Neural progenitor cell (in vitro differentiated cells): ENCODE data around the gene CENPM. TPM values are rescaled to one million over a fixed set of nuclear protein-coding genes. Genes with fewer than 3 reads are reported as not detected.

Experiments used
- DNase-seq: peaks from one replicate; pipeline ENCODE4 v3.0.0-alpha.2; 2016; ENCODE audit warnings: low spot score
- H2AFZ ChIP-seq: fragments of 200-600 bp; sonication (generic); replicated peaks from 2 replicates; pipeline ENCODE4 v1.6.1; 2016; ENCODE audit warnings: antibody characterized with exemption
- H3F3A ChIP-seq: fragments of 200-600 bp; sonication (generic); 2 replicates; pipeline ENCODE4 v1.6.1; 2016; ENCODE audit warnings: antibody characterized with exemption, low read depth
- H3K27ac ChIP-seq: fragments of 200-600 bp; sonication (generic); 2 replicates; pipeline ENCODE4 v1.5.1; 2016; ENCODE audit warnings: mild to moderate bottlenecking
- H3K27me3 ChIP-seq: fragments of 200-600 bp; sonication (generic); 2 replicates; pipeline ENCODE4 v1.6.1; 2016; ENCODE audit warnings: mild to moderate bottlenecking, moderate library complexity
- H3K36me3 ChIP-seq: fragments of 200-600 bp; sonication (generic); 2 replicates; pipeline ENCODE4 v1.5.1; 2016
- H3K4me1 ChIP-seq: fragments of 200-600 bp; sonication (generic); 2 replicates; pipeline ENCODE4 v1.6.1; 2016; ENCODE audit warnings: mixed run types
- H3K4me2 ChIP-seq: fragments of 200-600 bp; sonication (generic); 2 replicates; pipeline ENCODE4 v1.6.1; 2016
- H3K4me3 ChIP-seq: fragments of 200-600 bp; sonication (generic); 2 replicates; pipeline ENCODE4 v1.5.1; 2016
- H3K79me2 ChIP-seq: fragments of 200-600 bp; sonication (generic); 2 replicates; pipeline ENCODE4 v1.6.1; 2016; ENCODE audit warnings: low read depth
- H3K9ac ChIP-seq: fragments of 200-600 bp; sonication (generic); 2 replicates; pipeline ENCODE4 v1.6.1; 2016
- H3K9me3 ChIP-seq: fragments of 200-600 bp; sonication (generic); 2 replicates; pipeline ENCODE4 v1.5.1; 2016; ENCODE audit warnings: low read depth
- H4K20me1 ChIP-seq: fragments of 200-600 bp; sonication (generic); 2 replicates; pipeline ENCODE4 v1.6.1; 2016; ENCODE audit warnings: low read depth
- H3K27ac Mint-ChIP-seq: 3 replicates; pipeline ENCODE4 v1.8.0; 2021; ENCODE audit warnings: mixed read lengths
- H3K27me3 Mint-ChIP-seq: 2 replicates; pipeline ENCODE4 v1.8.0; 2022; ENCODE audit warnings: low read depth, mild to moderate bottlenecking, inconsistent platforms, moderate library complexity, mixed read lengths; ENCODE audit not compliant: insufficient read depth
- H3K36me3 Mint-ChIP-seq: 3 replicates; pipeline ENCODE4 v1.8.0; 2021; ENCODE audit warnings: mixed read lengths
- H3K4me1 Mint-ChIP-seq: 3 replicates; pipeline ENCODE4 v1.8.0; 2021; ENCODE audit warnings: mixed read lengths
- H3K4me3 Mint-ChIP-seq: 3 replicates; pipeline ENCODE4 v1.8.0; 2021; ENCODE audit warnings: mild to moderate bottlenecking, moderate library complexity, mixed read lengths
- H3K9me3 Mint-ChIP-seq: 3 replicates; pipeline ENCODE4 v1.8.0; 2020; ENCODE audit warnings: mixed read lengths
- EZH2 ChIP-seq: fragments of 200-600 bp; sonication (generic); IDR thresholded peaks from 2 replicates; pipeline ENCODE4 v1.6.1; 2017; ENCODE audit warnings: antibody characterized with exemption, mild to moderate bottlenecking, moderate library complexity
- EZH2phosphoT487 ChIP-seq: fragments of 200-600 bp; sonication (generic); IDR thresholded peaks from 2 replicates; pipeline ENCODE4 v1.6.1; 2017; ENCODE audit warnings: antibody characterized with exemption
- total RNA-seq: library from RNA; depleted of rRNA; stranded (reverse); fragments of >200 nt; gene quantifications from 2 replicates; pipeline ENCODE4 v1.2.3, GENCODE V29; 2015; ENCODE audit warnings: low replicate concordance
- TF ChIP-seq, protein P1 (sequence below): fragments of 200-600 bp; sonication (generic); IDR thresholded peaks from 2 replicates; pipeline ENCODE4 v1.5.1; 2017; ENCODE audit warnings: antibody characterized with exemption, mild to moderate bottlenecking

CENPM gene
- total RNA-seq, 1 donor from 2014 or later, result 20.2 TPM

DNA sequence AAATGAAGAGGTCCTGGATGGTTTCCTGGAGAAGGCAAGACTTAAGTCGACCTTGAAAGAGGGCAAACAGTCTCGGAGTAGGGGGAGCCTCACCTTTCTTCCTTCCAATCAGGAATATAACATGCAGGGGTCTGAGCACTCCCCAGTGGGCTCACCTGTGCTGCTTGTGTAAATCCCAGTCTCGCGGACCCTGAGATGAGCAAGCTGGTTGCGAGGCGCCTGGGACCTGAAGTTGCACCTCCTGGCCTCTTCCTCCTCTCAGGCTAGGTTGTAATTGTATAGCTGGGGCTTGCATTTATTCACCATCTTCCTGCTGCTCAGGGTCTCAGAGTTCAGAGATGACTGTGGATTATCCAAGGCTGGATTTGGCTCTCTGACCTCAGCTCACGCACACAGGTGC is 44.2 kb upstream of the CENPM start:
- Histone ChIP-seq H3F3A (no peaks in the 10 kb centered on the region), H3K36me3 (no peaks in the 10 kb centered on the region), H3K79me2 (no peaks in the 10 kb centered on the region), H4K20me1 (no peaks in the 10 kb centered on the region), H3K27me3 (no peaks in the 10 kb centered on the region), H3K27ac (no peak overlapping the region), H2AFZ (no peak overlapping the region), H3K4me3 (no peak overlapping the region), H3K9me3 (no peaks in the 10 kb centered on the region), H3K4me2 (no peak overlapping the region), H3K9ac (no peak overlapping the region), H3K4me1 (no peaks in the 10 kb centered on the region)
- TF ChIP-seq, protein P1, sequence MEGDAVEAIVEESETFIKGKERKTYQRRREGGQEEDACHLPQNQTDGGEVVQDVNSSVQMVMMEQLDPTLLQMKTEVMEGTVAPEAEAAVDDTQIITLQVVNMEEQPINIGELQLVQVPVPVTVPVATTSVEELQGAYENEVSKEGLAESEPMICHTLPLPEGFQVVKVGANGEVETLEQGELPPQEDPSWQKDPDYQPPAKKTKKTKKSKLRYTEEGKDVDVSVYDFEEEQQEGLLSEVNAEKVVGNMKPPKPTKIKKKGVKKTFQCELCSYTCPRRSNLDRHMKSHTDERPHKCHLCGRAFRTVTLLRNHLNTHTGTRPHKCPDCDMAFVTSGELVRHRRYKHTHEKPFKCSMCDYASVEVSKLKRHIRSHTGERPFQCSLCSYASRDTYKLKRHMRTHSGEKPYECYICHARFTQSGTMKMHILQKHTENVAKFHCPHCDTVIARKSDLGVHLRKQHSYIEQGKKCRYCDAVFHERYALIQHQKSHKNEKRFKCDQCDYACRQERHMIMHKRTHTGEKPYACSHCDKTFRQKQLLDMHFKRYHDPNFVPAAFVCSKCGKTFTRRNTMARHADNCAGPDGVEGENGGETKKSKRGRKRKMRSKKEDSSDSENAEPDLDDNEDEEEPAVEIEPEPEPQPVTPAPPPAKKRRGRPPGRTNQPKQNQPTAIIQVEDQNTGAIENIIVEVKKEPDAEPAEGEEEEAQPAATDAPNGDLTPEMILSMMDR, result no peak
- TF ChIP-seq EZH2 (no peak), EZH2phosphoT487 (no peak)
- H3K36me3 Mint-ChIP-seq, result peaks cover 39% of the 10 kb centered on the region
- no peak overlapping the region for H3K27ac Mint-ChIP-seq
- DNase-seq, result no peak
- H3K27me3 Mint-ChIP-seq, result peaks cover 4% of the 10 kb centered on the region
- peaks cover 4% of the 10 kb centered on the region for H3K4me1 Mint-ChIP-seq
- H3K9me3 Mint-ChIP-seq, result no peaks in the 10 kb centered on the region
- H3K4me3 Mint-ChIP-seq, result no peak overlapping the region

DNA sequence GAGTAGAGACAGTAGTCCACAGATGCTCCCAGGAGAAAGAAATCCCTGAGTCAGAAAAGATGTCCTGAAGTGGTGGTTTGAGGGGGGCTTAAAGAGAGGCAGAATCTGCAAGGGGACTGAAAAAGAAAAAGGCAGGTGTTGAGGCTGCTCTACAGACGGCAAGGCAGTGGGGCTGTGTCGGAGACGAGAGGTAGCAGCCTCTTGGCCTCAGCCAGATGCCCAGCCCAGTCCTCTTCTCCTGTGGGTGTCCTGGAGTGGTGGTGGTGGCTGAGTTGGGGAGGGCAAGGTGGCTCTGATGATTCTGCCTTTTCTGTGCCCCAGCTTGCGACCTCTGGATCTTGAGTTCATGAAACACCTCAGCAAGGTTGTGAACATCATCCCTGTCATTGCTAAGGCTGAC is 42.3 kb upstream of the CENPM start:
- Mint-ChIP-seq H3K9me3 (no peaks in the 10 kb centered on the region), H3K27me3 (peaks cover 4% of the 10 kb centered on the region), H3K4me3 (no peak overlapping the region), H3K36me3 (peaks cover 38% of the 10 kb centered on the region), H3K4me1 (no peaks in the 10 kb centered on the region), H3K27ac (no peak overlapping the region)
- H3K79me2 ChIP-seq, result no peaks in the 10 kb centered on the region
- no peaks in the 10 kb centered on the region for H3K27me3 ChIP-seq
- no peak for TF ChIP-seq EZH2
- TF ChIP-seq, protein P1, result no peak
- no peak for TF ChIP-seq EZH2phosphoT487
- no peaks in the 10 kb centered on the region for H4K20me1 ChIP-seq
- H3K9ac ChIP-seq, result no peak overlapping the region
- H3K27ac ChIP-seq, result no peak overlapping the region
- H2AFZ ChIP-seq, result no peak overlapping the region
- DNase-seq, result no peak
- no peaks in the 10 kb centered on the region for H3K36me3 ChIP-seq
- no peaks in the 10 kb centered on the region for H3F3A ChIP-seq
- no peak overlapping the region for H3K4me2 ChIP-seq
- no peaks in the 10 kb centered on the region for H3K4me1 ChIP-seq
- no peaks in the 10 kb centered on the region for H3K9me3 ChIP-seq
- H3K4me3 ChIP-seq, result no peak overlapping the region

DNA sequence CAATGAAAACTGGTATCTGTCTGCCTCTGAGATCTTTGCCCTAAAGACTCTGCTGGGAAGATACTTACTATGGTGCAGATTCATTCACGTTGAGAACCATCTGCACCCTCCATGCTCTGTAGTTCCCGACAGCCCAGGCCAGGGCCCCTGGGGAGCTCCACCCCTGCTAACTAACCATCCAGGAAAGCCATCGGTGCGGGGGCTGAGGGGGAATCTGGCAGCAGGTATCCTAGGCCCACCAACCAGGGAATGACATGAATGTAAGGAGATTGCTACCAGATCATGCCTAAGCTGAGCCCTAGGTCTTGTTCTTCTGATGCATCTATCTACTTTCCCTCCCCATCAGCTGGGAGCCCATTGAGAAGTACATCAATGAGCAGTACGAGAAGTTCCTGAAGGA is 40.3 kb upstream of the CENPM start:
- Histone ChIP-seq H3K4me2 (no peak overlapping the region), H3K27ac (no peak overlapping the region), H3K4me3 (no peak overlapping the region), H3K27me3 (no peaks in the 10 kb centered on the region), H3K36me3 (no peaks in the 10 kb centered on the region), H3F3A (no peaks in the 10 kb centered on the region), H4K20me1 (no peaks in the 10 kb centered on the region), H3K9ac (no peak overlapping the region), H3K9me3 (no peaks in the 10 kb centered on the region), H2AFZ (no peak overlapping the region), H3K79me2 (no peaks in the 10 kb centered on the region), H3K4me1 (no peaks in the 10 kb centered on the region)
- TF ChIP-seq, protein P1, result no peak
- H3K9me3 Mint-ChIP-seq, result no peaks in the 10 kb centered on the region
- no peak for DNase-seq
- H3K4me3 Mint-ChIP-seq, result no peak overlapping the region
- H3K27ac Mint-ChIP-seq, result no peak overlapping the region
- H3K27me3 Mint-ChIP-seq, result no peaks in the 10 kb centered on the region
- peaks cover 27% of the 10 kb centered on the region for H3K36me3 Mint-ChIP-seq
- H3K4me1 Mint-ChIP-seq, result peaks cover 4% of the 10 kb centered on the region
